Suprapubic skin (tissue), 4 donors: ENCODE data around the gene ATP11B. TPM values are rescaled to one million over a fixed set of nuclear protein-coding genes. Genes with fewer than 3 reads are reported as not detected.

Experiments
- DNase-seq, 2 donors: peaks; one replicate each; pipeline ENCODE4 v3.0.0-alpha.2; 2019; ENCODE audit warnings: low spot score in 2 of 2
- H3K27ac ChIP-seq: fragments of 200-600 bp; sonication (generic); one replicate; pipeline ENCODE4 v1.5.1; 2019
- H3K27me3 ChIP-seq: fragments of 200-600 bp; sonication (generic); one replicate; pipeline ENCODE4 v1.5.1; 2019
- H3K36me3 ChIP-seq: fragments of 200-600 bp; sonication (generic); one replicate; pipeline ENCODE4 v1.5.1; 2019
- H3K4me1 ChIP-seq: fragments of 200-600 bp; sonication (generic); one replicate; pipeline ENCODE4 v1.5.1; 2019
- H3K4me3 ChIP-seq: fragments of 200-600 bp; sonication (generic); one replicate; pipeline ENCODE4 v1.5.1; 2019; ENCODE audit warnings: mild to moderate bottlenecking
- H3K9me3 ChIP-seq: fragments of 200-600 bp; sonication (generic); one replicate; pipeline ENCODE4 v1.5.1; 2019
- CTCF ChIP-seq, 2 donors: fragments of 200-600 bp in 1 of 2; fragments of 450-650 bp in 1 of 2; sonication (generic) in 1 of 2; IDR thresholded peaks; one replicate each; pipeline ENCODE4 v1.5.1; 2016 to 2019; ENCODE audit warnings: antibody characterized with exemption in 2 of 2, mild to moderate bottlenecking in 1 of 2, moderate library complexity in 1 of 2
- EP300 ChIP-seq: sonication (generic); formaldehyde crosslinking; IDR thresholded peaks from one replicate; pipeline ENCODE4 v1.6.1; 2017; ENCODE audit warnings: antibody characterized with exemption
- POLR2A ChIP-seq, 2 donors: fragments of 450-650 bp; IDR thresholded peaks; one replicate each; pipeline ENCODE4 v1.6.1; 2017; ENCODE audit warnings: antibody characterized with exemption in 2 of 2, mild to moderate bottlenecking in 2 of 2, moderate library complexity in 2 of 2
- POLR2AphosphoS5 ChIP-seq, 3 donors: sonication (generic); formaldehyde crosslinking; IDR thresholded peaks; one replicate each; pipeline ENCODE4 v1.6.1; 2017; ENCODE audit warnings: antibody characterized with exemption in 3 of 3
- WGBS: methylation state at CpG from one replicate; pipeline ENCODE4 v1.1.5; 2018; 5-methylcytosine and 5-hydroxymethylcytosine counted together
- total RNA-seq, 4 donors: library from RNA; depleted of rRNA; stranded (reverse); fragments of >200 nt; gene quantifications; one replicate each; pipeline ENCODE4 v1.1.0, GENCODE V29; 2016

Gene ATP11B
- total RNA-seq, 4 donors from 2014 or later = 87.7 to 160 (median 122) TPM

GRCh38 chr3:182919866-182920357 lies 126.6 kb downstream of the ATP11B start:
- no peak overlapping the region for H3K27ac ChIP-seq
- no peaks in the 10 kb centered on the region for H3K9me3 ChIP-seq
- H3K27me3 ChIP-seq = no peaks in the 10 kb centered on the region
- no peak for TF ChIP-seq EP300
- no peak for TF ChIP-seq CTCF (IDR thresholded peaks at IDR 0.05)
- no peak for TF ChIP-seq POLR2A (IDR thresholded peaks at IDR 0.05)
- no peak for TF ChIP-seq POLR2AphosphoS5 (IDR thresholded peaks at IDR 0.05)
- no peak for DNase-seq
- WGBS = 88% methylated on average over 5 of the region's 5 CpGs
- H3K4me3 ChIP-seq = no peak overlapping the region
- no peaks in the 10 kb centered on the region for H3K4me1 ChIP-seq
- peaks cover 2% of the 10 kb centered on the region for H3K36me3 ChIP-seq

- Histone ChIP-seq H3K4me1 (peaks cover 3% of the 10 kb centered on the region), H3K4me3 (no peak overlapping the region), H3K9me3 (no peaks in the 10 kb centered on the region), H3K27me3 (no peaks in the 10 kb centered on the region), H3K27ac (no peak overlapping the region), H3K36me3 (no peaks in the 10 kb centered on the region)
- no peak for DNase-seq
- 81% methylated on average over 9 of the region's 9 CpGs for WGBS
- no peak for TF ChIP-seq EP300
- no peak for TF ChIP-seq CTCF (IDR thresholded peaks at IDR 0.05)
- TF ChIP-seq POLR2AphosphoS5 (IDR thresholded peaks at IDR 0.05) = no peak
- no peak for TF ChIP-seq POLR2A (IDR thresholded peaks at IDR 0.05)
These were observed 127.3 kb downstream of the ATP11B start for GRCh38 chr3:182920515-182921084.

GRCh38 chr3:182921665-182922355 lies 128.5 kb downstream of the ATP11B start:
- Histone ChIP-seq H3K9me3 (no peaks in the 10 kb centered on the region), H3K27me3 (no peaks in the 10 kb centered on the region), H3K4me3 (no peak overlapping the region), H3K4me1 (peaks cover 9% of the 10 kb centered on the region), H3K27ac (no peak overlapping the region), H3K36me3 (no peaks in the 10 kb centered on the region)
- no peak for DNase-seq
- TF ChIP-seq EP300 (no peak), POLR2A (IDR thresholded peaks at IDR 0.05) (no peak), POLR2AphosphoS5 (IDR thresholded peaks at IDR 0.05) (no peak), CTCF (IDR thresholded peaks at IDR 0.05) (no peak)
- 54% methylated on average over 4 of the region's 4 CpGs for WGBS

GRCh38 chr3:182925330-182925943 lies 132.1 kb downstream of the ATP11B start:
- H3K4me3 ChIP-seq = no peak overlapping the region
- H3K4me1 ChIP-seq = peaks cover 9% of the 10 kb centered on the region
- 43% methylated on average over 4 of the region's 4 CpGs for WGBS
- H3K27ac ChIP-seq = no peak overlapping the region
- H3K27me3 ChIP-seq = no peaks in the 10 kb centered on the region
- H3K36me3 ChIP-seq = no peaks in the 10 kb centered on the region
- no peak for DNase-seq
- H3K9me3 ChIP-seq = no peaks in the 10 kb centered on the region
- TF ChIP-seq EP300 (no peak), CTCF (IDR thresholded peaks at IDR 0.05) (no peak), POLR2AphosphoS5 (IDR thresholded peaks at IDR 0.05) (no peak), POLR2A (IDR thresholded peaks at IDR 0.05) (no peak)

GRCh38 chr3:182925944-182926337 lies 132.6 kb downstream of the ATP11B start:
- Histone ChIP-seq H3K4me3 (no peak overlapping the region), H3K4me1 (peaks cover 9% of the 10 kb centered on the region), H3K27me3 (no peaks in the 10 kb centered on the region), H3K36me3 (no peaks in the 10 kb centered on the region), H3K27ac (no peak overlapping the region), H3K9me3 (no peaks in the 10 kb centered on the region)
- 86% methylated on average over 3 of the region's 3 CpGs for WGBS
- DNase-seq = no peak
- TF ChIP-seq POLR2A (IDR thresholded peaks at IDR 0.05) (no peak), EP300 (no peak), POLR2AphosphoS5 (IDR thresholded peaks at IDR 0.05) (no peak), CTCF (IDR thresholded peaks at IDR 0.05) (no peak)
